HG03342 (cell line): ENCODE measurements around the gene TMED4.

ENCODE experiments used
- ATAC-seq: cut with Tn5 transposase; IDR thresholded peaks from one replicate; pipeline ENCODE4 v1.9.1; 2021; ENCODE audit warnings: mild to moderate bottlenecking, moderate library complexity; ENCODE audit not compliant: unreplicated experiment

The TMED4 gene

DNA sequence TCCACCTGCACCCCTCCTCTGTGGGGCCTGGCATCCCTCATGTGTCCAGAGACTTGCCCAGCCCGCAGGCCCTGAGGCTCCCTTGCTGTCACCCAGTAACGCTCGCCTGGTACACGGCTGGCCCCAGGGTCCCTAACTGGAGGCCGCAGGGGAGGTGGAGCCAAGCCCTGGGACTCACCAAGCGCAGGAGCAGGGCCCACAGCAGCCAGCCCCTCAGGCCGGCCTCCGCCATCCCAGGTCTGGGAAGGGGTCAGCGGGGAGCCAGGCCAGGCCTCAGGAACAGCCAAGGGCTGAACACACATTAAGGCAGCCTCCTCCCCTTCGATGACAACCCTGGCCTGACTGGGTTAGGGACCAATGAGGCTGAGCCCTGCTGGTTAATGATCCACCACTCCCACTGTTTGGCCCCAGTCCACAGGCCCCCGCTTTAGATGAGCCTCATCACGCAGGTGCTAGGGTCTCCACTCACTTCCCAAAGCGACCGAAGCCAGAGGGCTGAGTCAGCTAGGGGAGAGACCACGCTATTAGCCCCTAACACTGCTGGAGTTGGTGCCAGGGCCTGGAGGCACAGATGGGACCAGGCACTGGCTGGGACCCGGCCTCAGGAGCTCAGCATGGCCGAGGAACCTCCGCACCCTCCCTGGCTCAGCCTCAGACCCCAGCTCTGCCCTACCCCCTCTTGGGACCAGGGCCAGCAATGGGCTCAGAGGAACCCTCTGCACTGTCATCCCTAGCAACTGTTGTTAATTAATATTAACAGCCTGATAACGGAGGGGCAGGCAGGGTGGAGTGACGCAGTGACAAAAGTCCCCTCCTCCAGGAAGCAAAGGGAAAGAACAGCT lies 40.8 kb downstream of the TMED4 start, which contains the start of gene NPC1L1:
Gene NPC1L1 (minus strand): TSS at position 303 of the 842 bp plus-strand sequence. CDS start 71 bp downstream, at position 232.
- ATAC-seq = no peak

DNA sequence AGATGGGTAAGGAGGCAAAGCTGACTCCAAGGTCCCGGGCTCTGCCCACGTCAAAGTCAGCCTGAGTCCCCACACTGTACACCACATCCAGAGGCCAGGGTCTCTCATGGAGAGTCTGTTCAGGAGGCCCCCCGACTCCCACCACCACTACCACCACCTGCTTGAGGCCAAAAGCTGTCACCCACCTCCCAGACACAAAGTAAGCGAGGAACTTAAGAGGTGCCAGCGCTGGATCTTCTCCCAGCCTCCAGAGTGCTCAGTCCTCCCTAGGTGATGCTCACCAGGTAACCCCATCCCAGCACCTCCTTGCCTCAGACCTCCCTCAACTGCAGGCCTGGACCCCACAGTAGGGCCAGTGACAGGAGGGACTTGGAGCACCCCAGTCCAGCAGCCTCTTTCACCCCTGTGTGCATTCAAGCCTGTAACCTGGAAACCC lies 41.4 kb downstream of the TMED4 start:
- ATAC-seq = no peak

DNA sequence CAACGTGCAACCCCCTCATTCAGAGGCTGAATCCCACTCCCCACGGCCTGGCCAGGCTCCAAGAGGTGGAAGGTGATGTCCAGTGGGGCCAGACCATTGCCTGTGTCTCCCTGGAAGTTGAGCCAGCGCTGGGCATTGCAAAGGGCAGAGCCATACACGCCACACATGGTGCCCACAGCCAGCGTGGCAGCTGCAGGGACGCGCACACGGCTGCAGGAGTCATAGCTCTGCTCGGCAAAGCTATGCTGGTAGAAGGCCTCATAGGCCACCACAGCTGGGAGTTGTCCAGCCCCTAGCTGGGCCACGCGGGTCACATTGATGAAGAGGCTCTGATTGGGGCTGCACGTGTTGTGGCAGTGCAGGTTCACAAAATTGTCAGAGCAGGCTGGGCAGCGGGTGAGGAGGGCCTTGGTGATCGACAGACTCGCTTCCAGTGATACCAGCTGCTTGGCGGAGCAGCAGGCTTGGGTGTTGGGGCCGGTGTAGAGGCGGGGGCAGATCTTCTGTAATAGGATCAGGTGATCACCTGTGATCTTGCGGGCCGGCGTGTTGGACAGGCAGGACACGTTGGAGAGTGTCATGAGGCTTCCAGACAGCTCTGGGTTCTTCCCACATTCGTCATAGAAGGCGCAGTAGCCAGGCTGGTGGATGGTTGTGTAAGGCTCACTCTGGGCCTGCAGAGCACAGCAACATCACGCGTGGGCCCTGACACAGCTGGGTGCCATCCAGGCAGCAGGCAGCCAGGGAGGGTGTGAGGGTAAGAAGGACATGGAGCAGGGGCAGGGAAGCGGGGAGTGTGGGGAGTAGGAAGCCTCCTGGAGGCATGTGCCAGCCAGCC lies 42.1 kb downstream of the TMED4 start:
- ATAC-seq = no peak

DNA sequence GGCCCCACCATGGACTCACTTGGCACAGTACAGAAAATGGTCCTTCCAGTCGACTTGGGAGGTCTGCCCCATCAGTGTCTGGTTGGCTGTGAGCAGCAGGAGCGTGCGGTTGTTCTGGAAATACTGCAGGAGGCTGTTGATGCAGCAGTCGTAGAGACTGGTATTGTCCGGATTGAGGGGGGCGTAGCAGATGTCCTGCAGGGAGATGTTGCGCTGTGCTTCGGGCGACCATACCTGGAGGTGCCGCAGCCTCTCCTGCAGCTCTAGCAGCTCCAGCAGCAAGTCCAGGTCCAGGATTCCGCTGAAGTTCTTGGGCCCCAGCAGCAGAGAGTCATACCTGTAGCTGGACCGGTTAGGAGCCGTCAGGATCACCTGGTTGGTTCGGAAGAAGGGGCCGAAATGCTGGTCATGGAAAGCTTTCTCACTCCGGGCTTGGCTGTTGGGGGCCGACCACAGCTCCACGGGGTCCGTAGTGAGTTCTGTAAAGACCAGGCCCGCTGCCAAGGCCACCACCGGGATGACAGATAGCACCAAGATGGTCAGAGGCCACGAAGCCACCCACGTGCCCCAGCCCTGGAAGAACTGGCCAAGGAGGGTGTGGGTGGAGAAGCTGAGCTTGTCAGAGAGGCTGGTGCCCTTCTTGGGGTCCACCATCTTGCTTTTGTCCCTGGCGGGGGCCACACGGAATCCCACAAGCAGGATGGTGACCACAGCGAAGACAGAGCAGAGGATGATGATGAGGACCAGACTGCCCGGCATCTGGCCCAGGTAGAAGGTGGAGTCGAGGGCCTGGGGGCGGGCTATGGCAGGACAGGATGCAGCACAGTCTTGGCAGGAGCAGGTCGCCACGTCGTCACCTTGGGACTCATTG lies 43.0 kb downstream of the TMED4 start:
- no peak for ATAC-seq

DNA sequence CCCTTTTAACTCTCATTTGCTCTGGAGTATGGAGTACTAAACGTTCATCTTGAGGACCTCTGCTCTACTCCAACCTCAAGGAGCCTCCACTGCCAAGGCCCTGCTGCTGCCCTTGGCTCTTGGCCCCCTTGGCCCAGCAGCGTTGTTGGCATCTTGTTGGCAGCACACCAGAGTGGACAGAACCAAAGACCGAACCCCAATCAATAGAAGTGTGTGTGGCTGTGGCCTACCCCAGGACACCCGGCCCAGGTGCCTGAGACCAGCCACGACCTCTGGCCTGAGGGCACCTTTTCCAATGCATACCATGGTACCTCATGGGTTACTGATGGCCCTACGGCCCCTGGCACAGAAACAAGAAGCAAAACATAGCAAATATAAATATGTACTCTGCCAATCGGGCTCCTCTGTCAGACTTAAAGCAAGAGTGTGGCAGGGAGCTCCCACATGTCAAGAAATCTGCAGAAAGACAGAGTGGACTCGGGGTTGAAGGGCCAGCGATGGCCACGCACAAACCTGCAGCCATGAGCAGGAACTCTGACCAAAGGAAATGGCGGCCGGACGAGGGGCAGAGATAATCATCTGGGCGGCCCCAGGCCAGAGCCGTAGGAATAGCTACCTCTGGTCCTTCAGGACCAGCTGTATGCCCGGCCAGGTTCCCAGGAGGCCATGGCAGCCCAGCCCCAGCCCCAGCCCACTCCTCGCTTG lies 43.8 kb downstream of the TMED4 start:
- ATAC-seq = no peak

DNA sequence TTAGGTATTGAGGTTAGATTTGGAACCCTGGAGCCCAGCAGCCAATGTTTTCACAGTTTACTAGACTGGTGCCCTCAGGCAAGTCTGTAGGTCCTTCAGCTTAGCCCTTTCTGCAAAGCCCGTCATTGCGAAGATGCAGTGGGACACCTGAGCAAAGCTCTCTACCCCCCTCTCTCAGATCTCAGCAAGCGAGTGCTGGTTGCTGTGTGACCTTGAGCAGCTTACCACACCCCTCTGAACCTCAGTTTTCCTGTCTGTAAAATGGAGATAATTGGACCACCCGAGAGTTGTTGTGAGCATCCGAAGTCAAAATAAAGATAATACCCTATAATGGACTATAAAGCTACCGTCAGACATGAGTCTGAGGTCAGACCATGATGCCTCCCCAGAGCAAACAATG lies 44.6 kb downstream of the TMED4 start:
- ATAC-seq = no peak

DNA sequence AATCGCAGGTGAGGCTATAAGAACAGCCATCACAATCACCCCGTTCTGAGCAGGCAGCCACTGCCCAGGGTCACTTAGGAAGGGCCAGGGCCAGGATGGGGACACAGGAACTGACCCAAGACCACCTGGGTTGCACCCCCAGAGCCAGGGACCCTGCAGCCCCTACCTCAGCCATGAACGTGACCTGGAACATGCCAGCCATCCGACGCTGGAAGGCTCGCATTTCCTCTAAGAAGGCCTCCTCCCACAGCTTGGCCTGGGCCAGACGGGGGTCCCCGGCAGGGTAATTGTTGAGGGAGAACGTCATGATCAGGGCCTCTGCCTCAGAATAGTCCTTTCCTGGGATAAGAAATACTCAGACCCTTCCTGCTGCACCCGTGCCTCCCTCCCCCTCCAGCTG lies 45.9 kb downstream of the TMED4 start:
- ATAC-seq = no peak

DNA sequence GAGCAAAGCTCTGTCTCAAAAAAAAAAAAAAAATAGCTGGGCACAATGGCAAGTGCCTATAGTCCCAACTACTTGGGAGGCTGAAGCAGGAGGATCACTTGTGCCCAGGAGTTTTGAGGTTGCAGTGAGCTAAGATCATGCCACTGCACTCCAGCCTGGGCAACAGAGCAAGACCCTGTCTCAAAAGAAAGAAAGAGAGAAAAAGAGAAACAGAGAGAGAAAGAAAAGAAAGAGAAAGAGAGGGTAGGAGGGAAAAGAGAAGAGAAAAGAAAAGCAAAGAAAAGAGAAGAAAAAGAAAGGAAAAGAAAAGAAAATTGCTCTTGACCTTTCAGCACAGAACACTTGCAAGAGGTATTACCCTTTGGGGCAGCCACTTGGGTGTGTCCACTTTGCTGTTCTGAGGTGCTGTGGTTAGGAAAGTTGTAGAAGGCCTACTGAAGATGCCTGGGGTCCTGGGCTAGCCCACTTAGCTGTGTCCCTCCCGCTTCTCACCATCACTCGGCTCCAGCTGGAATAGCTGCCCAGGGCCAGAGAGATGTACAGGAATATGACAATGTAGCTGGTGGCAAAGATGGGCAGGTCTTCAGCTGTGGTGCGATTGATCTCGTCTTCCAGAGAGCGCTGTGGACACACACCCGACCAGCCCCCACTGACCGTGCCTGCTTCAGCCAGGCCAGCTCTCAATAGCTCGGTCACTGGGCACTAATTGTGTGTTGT lies 46.5 kb downstream of the TMED4 start:
- ATAC-seq = no peak

DNA sequence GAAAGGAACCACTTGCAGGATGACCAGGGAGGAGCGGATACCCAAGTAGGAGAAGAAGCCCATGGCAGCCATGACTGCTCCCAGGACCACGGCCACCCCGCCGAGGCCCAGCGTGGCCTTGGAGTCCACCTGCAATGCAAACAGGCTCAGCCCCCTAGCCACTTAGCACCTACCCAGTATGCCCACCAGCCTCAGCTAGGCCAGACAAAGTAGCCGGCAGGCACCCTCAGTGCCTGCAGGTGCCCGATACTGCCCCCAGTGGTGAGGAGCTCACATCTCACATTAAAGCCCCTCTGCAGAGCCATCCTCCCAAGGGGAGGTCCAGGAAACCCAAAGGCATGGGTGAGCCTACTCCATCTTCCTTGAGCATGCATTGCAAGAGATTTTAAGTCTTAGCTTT lies 47.5 kb downstream of the TMED4 start:
- peak; percentile 64 for ATAC-seq

DNA sequence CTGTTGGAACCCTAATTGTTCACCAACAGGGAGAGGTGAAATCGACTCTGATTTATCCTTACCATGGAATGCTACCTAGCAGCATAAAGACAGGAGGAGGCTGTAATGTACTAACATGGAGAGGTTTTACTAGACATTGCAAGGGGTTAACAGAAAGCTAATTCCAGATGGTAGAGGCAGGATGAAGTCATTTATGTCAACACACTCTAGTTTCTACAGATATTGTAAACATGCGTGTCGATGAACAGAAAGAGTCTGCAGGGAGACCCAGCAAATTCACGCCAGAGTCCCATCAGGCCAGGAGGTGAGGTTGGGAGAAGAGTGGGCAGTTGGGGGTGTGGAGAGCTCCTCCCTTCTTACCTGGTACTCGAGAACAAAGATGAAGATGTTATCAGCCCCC lies 47.9 kb downstream of the TMED4 start:
- no peak for ATAC-seq

DNA sequence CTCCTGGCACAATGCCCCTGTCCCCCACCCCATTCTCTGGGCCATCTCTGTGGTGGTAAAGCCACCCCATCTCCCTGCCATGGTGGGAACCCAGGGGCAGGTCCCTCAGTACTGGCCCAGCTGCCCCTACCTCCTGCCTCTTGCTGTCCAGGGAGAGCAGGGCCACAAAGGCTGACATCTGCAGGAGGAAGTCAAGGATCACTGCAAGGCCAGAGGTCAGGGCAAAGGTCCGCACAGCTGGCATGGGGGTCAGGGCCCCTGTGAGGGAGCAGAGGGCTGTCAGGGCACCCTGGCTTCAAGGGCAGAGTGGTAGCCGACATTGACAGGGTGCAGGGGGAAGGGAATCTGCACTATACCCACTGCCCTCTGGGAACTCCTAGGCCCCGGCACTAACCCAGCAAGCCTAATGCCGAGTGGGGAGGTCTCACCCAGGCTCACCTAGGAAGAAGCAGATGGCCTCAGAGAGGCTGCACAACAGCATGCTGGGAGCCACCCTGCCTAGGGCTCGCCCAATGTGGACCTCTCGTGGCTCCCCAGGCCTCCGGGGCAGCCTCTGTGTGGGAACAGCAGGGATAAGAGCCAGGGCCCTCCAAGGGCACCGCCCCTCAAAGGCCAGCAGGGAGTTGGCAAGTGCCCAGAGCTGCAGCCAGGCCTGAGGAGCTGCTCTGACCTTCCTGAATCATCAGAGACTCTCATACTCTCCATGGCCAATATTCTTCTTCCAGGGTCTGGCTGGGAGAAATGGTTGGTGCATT lies 48.6 kb downstream of the TMED4 start:
- ATAC-seq = no peak

DNA sequence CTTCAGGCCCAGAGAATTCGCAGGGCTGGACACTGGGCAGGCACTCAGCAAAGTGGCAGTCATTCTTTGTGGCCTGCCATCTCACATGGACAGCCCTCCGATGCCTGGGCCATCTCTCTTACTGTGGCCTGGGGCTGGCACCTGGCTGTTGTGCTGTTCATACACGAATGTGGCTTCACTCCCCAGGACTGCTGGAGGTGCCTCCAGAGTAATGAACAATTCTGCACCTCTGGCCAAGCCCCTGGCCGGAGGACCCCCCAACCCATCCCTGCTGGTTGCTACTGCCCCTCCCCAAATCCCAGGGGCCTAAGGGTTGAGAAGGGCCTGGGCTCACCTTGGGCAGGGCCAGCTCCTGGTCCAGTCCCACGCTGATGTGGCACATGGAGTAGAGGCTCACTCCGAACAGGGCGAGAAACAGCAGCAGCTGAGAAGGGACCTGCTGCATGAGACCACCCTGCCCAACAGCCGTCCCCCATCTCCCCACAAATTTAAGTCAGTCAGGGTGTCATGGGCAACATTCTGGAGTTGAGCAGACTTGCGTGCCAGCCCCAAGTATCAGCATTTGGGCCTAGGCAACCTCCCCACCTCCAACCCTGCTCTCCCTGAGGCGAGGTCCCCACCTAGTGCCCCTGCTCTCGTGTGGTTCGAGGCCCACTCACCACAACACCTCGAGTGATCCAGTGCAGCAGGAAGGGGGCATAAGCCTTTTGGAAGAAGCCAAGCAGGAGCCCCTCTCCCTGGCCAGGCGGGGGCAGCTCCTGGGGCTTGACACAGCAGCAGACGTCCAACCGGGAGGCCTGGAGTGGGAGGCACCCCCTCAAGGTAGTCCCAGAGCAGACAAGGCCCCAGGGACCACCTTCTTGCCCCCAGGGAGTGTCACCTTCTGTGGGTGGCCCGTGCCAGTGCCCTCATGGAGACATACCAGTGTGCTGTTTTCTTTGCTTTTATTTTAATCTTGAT lies 50.3 kb downstream of the TMED4 start:
- ATAC-seq = no peak

DNA sequence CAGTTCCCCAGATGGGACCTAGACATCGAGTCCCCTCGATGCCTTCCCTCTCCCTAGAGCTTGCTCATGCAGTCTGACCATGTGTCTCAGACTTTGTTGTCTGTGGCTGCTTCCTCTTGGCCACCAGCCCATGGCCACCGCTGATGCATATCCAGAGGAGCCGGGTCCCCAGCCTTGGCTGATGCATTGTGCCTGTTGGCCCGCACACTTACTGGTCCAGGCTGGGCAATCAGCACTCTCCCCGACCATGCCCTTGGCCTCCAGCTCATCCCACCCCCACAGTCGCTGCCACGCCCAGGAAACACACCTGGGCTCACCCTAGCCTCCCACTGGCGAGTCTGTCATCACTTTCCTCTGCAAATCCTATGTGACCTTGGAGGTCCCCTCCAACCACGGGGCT lies 51.0 kb downstream of the TMED4 start:
- no peak for ATAC-seq
